GM10248 (cell line): ENCODE data around the gene EFL1.

Experiments
- CTCF ChIA-PET: fragments of 300-600 bp; sonication (Branson Sonifier 250); formaldehyde crosslinking; extraction: SDS; loops from one replicate; lab custom pipeline; 2021; ENCODE audit warnings: antibody characterized with exemption; lab: Yijun Ruan, JAX
- POLR2A ChIA-PET: fragments of 350-650 bp; sonication (Branson Sonifier 250); formaldehyde crosslinking; extraction: SDS; loops from one replicate; lab custom pipeline; 2020; ENCODE audit warnings: antibody characterized with exemption; lab: Yijun Ruan, JAX
- DNase-seq: peaks from one replicate; pipeline ENCODE4 v3.0.0; 2012; ENCODE audit errors: extremely low spot score
- TF ChIP-seq, protein P1 (sequence below): IDR thresholded peaks from 2 replicates; pipeline ENCODE4 v1.5.1; 2012; ENCODE audit warnings: mild to moderate bottlenecking, low read depth; ENCODE audit errors: extremely low read depth, missing control alignments, control extremely low read depth

The EFL1 gene

GRCh38 chr15:82176542-82176941 is 86.0 kb downstream of the EFL1 start:
- no peak for DNase-seq
- TF ChIP-seq, protein P1, sequence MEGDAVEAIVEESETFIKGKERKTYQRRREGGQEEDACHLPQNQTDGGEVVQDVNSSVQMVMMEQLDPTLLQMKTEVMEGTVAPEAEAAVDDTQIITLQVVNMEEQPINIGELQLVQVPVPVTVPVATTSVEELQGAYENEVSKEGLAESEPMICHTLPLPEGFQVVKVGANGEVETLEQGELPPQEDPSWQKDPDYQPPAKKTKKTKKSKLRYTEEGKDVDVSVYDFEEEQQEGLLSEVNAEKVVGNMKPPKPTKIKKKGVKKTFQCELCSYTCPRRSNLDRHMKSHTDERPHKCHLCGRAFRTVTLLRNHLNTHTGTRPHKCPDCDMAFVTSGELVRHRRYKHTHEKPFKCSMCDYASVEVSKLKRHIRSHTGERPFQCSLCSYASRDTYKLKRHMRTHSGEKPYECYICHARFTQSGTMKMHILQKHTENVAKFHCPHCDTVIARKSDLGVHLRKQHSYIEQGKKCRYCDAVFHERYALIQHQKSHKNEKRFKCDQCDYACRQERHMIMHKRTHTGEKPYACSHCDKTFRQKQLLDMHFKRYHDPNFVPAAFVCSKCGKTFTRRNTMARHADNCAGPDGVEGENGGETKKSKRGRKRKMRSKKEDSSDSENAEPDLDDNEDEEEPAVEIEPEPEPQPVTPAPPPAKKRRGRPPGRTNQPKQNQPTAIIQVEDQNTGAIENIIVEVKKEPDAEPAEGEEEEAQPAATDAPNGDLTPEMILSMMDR: no peak
- ChIA-PET POLR2A (no interaction called here), CTCF (interaction anchor here (0.9 to 1.3 kb wide), 2 partner anchors 15 to 24 kb away, joined by 3 read pairs; no protein-coding TSS in a partner anchor)

DNA sequence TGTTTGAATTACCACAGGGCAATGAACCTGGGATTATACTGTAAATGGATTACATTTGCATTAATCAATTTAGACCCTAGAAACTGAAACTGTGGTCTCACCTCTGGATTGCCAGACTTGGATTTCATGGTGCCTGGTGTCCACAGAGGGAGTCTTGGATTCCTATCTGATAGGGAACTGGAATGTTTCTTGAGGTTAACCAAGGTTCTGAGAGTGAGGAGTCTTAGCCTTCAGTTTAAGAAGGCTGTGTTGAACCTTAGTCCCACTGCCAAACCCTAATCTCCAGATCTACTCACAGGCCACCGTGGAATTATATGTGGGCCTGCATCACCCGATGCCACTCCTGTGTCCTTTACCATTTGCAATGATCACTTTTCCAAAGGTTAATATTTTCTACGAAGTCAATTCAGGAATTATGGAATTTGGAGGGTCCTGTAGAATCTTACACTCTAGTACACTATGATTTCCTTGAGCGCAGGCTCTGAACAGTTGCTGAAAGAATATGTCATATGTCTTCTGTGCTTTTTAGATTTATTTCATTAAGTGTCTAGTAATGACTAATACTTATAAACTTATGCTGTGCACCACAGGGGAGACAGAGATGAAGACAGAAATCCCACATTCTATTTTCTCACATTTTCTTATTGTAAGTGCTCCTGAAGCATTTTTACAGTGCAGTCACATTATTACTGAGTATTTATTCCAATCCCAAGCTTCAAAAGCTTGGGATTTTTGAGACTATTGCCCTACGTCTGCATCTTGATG is 87.9 kb downstream of the EFL1 start:
- ChIA-PET CTCF (interaction anchor here (1.4 kb wide), 1 partner anchor 16 kb away, joined by 4 read pairs; no protein-coding TSS in a partner anchor), POLR2A (no interaction called here)
- TF ChIP-seq, protein P1: no peak

GRCh38 chr15:82173108-82173507 is 89.4 kb downstream of the EFL1 start:
- ChIA-PET CTCF (interaction anchor here (0.9 kb wide), 2 partner anchors 21 to 65 kb away, joined by 3 read pairs; no protein-coding TSS in a partner anchor), POLR2A (no interaction called here)
- no peak for DNase-seq
- TF ChIP-seq, protein P1: no peak

More for the DNA sequence above, 87.9 kb downstream of the EFL1 start:
- no peak for DNase-seq

GRCh38 chr15:82172506-82172905 is 90.0 kb downstream of the EFL1 start:
- POLR2A ChIA-PET: no interaction called here
- CTCF ChIA-PET: interaction anchor here (1.9 kb wide), 1 partner anchor 62 kb away, joined by 4 read pairs; no protein-coding TSS in a partner anchor
- DNase-seq: no peak
- TF ChIP-seq, protein P1: no peak

DNA sequence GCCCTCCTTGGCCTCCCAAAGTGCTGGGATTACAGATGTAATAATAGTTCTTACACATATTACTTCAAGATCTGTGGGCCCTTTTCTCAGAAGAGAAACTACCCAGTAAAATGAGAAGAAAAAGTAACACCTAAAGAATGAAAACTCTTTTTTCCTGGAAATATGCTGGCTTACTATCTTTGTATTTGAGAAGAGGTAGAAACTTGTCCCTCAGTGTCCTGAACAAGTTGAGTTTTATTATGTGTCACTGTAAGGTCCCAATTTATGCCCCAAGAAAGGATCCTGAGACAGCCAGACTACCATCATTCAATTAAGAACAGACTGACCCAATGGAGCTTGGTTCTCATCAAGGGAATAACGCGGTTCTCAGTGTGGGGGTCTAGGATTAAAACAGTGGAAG is 93.8 kb downstream of the EFL1 start:
- POLR2A ChIA-PET: no interaction called here
- CTCF ChIA-PET: interaction anchor here (0.7 to 1.5 kb wide), 2 partner anchors 15 to 29 kb away, joined by 3 to 5 read pairs; no protein-coding TSS in a partner anchor
- no peak for DNase-seq
- TF ChIP-seq, protein P1: no peak

GRCh38 chr15:82168296-82168695 is 94.2 kb downstream of the EFL1 start:
- POLR2A ChIA-PET: no interaction called here
- TF ChIP-seq, protein P1: no peak
- CTCF ChIA-PET: interaction anchor here (1.5 kb wide), 1 partner anchor 30 kb away, joined by 5 read pairs; no protein-coding TSS in a partner anchor
- DNase-seq: no peak
